ENCODE measurements around the gene HRG. TPM values are rescaled to one million over a fixed set of nuclear protein-coding genes. Genes with fewer than 3 reads are reported as not detected.
"Not testable (repeated sequence)": the region's sequence is repeated elsewhere in the genome, so short reads cannot be mapped to it uniquely, and the experiment has no call there.

HRG gene
- total RNA-seq, 1 donor from 2014 or later, result not detected

DNA sequence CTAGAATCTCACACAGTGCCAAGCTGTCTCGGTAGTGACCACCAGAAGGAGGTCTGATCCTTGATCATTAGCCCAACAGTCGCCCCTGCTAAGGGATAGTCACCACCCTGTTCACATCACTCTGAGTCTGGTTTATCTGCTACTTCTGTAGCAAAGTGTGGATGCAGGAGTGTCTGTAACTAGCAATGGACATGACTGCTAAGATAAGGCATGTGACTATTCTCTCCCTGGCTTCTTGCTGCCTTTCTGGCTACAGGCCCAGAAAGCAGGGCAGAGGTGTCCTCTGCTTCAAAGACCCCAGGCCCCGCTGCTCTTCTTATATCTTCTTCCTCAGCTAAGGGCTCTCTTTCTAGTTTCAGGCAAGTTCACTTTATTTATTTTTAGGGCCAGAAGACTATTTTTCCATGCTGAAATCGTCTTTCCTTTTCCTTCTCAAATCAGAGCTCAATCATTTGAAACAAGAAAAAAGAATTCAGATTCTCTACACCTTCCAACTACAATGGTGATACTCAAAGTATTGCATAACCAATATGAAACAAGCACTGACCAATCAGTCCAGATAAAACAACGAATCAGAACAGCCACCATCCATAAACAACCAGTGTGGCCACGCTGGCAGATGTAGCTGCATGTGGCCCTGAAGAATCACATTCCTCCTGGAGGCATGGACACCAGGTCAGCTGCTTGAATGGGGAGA, 43.3 kb downstream of the HRG start:
- no peak for ATAC-seq
- intact Hi-C loops (cut with DNase I), result no loop called here

GRCh38 chr3:186710694-186711093, 44.9 kb downstream of the HRG start:
- DNase-seq (ENCODE audit: low spot score), result not testable (repeated sequence)

More for the DNA sequence above, 43.3 kb downstream of the HRG start:
- no peak for DNase-seq (ENCODE audit: low spot score)

GRCh38 chr3:186713499-186713898, 47.7 kb downstream of the HRG start:
- ATAC-seq (no peak), DNase-seq (ENCODE audit: low spot score) (no peak)
- intact Hi-C loops (cut with DNase I), result no loop called here

More at GRCh38 chr3:186710694-186711093, 44.9 kb downstream of the HRG start:
- ATAC-seq; intact Hi-C loops (cut with DNase I): not testable (repeated sequence)

DNA sequence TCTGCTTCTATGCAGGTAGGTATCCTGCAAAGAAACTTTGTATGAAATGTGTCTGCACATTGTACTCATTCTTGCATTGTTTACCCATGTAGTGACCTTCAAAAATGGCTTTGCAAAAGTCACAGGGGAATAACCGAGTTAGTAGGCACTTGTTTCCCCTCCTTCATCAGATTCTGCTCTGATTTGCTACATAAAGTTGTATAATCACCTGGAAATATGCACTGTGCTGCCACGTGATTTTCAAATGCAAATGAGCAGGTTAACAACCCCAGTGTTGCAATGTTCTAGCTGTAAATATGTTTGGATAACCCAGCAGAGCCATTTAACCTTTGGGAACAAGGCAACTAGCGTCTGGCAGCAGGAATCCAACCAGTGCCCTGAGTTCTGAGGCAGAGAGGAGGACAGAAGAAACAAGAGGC, 51.2 kb downstream of the HRG start, which contains the start of gene KNG1:
Gene KNG1, plus strand, starts transcription at position 321 of the 419 bp plus-strand sequence. CDS start 184 bp downstream, outside the sequence.
- intact Hi-C loops (cut with DNase I), result no loop called here
- DNase-seq (ENCODE audit: low spot score) (no peak), ATAC-seq (no peak)

DNA sequence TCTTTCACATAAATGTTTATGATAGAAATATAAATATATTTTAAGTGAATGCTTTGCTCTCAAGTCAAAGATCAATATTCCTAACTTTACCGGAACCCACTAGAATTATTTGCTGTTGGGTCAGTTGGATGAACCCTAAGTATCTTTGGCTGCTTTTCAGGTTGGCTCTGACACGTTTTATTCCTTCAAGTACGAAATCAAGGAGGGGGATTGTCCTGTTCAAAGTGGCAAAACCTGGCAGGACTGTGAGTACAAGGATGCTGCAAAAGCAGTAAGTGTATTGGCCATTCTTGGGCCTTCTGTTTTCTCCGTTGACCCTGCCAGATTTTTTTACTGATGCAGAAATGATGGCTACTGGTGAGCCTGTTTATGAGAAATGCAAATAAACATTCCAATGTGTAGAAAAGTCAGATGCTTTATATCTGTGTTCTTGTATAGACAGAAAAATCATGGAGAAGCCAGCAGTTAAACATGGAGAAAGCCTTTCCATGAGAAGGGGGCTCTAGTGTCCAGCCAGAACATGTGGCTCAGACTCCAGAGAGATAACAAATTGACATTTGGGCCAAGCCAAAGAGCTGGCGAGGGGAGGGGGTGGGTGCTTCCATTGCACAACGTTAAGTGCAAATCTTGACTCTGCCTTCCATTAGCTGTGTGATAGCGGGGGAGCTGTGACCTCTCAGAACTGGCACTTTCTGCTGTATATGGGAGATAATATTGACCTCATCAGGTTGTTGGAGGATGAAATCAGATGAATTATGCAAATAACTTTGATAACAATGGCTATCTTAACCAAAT, 54.3 kb downstream of the HRG start:
- intact Hi-C loops (cut with DNase I), result no loop called here
- no peak for ATAC-seq
- no peak for DNase-seq (ENCODE audit: low spot score)

DNA sequence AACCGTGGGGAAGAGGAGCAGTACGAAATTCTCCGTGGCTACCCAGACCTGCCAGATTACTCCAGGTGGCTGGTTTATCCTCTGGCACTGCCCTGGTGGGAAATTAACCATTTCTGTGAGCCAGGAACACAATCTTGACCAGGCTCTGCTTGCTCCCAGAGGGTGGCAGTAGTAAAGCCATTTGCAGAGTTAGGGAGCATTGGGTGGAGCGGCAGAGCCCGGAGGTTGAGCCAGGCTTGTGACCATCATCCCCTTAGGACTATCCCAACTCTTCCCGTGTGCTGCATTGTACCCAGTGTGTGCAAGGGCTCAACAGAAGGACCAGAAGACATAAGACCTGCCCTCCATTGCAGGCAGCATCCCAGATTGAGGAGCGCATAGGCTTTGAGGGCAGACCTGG, 56.6 kb downstream of the HRG start:
- ATAC-seq (no peak), DNase-seq (ENCODE audit: low spot score) (no peak)
- intact Hi-C loops (cut with DNase I), result no loop called here

DNA sequence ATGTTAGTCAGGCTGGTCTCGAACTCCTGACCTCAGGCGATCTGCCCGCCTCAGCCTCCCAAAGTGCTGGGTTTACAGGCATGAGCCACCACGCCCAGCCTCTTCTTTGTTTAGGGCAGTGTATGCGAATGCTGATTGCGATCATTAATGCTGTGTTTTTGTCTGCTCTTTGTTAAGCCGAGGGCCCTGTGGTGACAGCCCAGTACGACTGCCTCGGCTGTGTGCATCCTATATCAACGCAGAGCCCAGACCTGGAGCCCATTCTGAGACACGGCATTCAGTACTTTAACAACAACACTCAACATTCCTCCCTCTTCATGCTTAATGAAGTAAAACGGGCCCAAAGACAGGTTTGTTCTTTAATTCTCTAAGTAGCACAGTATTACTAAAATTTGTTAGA, 59.1 kb downstream of the HRG start:
- no peak for DNase-seq (ENCODE audit: low spot score)
- intact Hi-C loops (cut with DNase I), result no loop called here
- ATAC-seq, result no peak

Other genes with a start within 250 kb of the HRG start
- 4.5 TPM for gene CRYGS, start 121.6 kb upstream of the HRG start, total RNA-seq
- gene TBCCD1, start 98.7 kb upstream of the HRG start, total RNA-seq, result 12.9 TPM
- 33.3 TPM for gene DNAJB11, start 95.3 kb upstream of the HRG start, total RNA-seq
- gene AHSG, start 53.0 kb upstream of the HRG start, total RNA-seq, result not detected
- not detected for gene FETUB, start 25.6 kb upstream of the HRG start, total RNA-seq
- gene KNG1, start 51.3 kb downstream of the HRG start, total RNA-seq, result not detected
- gene EIF4A2, start 117.6 kb downstream of the HRG start, total RNA-seq, result 359 TPM
- gene RFC4, start 140.5 kb downstream of the HRG start, total RNA-seq, result 11.5 TPM
- 21.0 TPM for gene ADIPOQ, start 176.7 kb downstream of the HRG start, total RNA-seq

Data from sciatic nerve (tissue), 2 donors.